HepG2 (cell line): ENCODE data around the gene SEMA3F.

ENCODE experiments used
- BRD4 ChIP-seq: sonication (generic); formaldehyde crosslinking; IDR thresholded peaks from 2 replicates; pipeline ENCODE4 v1.4.0; 2020; ENCODE audit warnings: missing genetic modification reagents
- ELF4 ChIP-seq: sonication (generic); formaldehyde crosslinking; IDR thresholded peaks from 2 replicates; pipeline ENCODE4 v1.5.0; 2020; ENCODE audit warnings: missing genetic modification reagents, mild to moderate bottlenecking, moderate library complexity, borderline replicate concordance
- POLR2AphosphoS5 ChIP-seq: IDR thresholded peaks from 2 replicates; pipeline ENCODE4 v1.6.1; 2012; ENCODE audit warnings: low read depth, low read length
- RCOR2 ChIP-seq: IDR thresholded peaks from 2 replicates; pipeline ENCODE4 v1.6.1; 2016; ENCODE audit warnings: missing biosample characterization, missing genetic modification reagents
- ZNF296 ChIP-seq: sonication (generic); formaldehyde crosslinking; conservative IDR thresholded peaks from 2 replicates; pipeline ENCODE4 v1.5.0; 2020; ENCODE audit warnings: mild to moderate bottlenecking, missing genetic modification reagents
- TF ChIP-seq, protein P1 (sequence below): sonication (generic); formaldehyde crosslinking; IDR thresholded peaks from 2 replicates; pipeline ENCODE4 v1.4.0; 2020; ENCODE audit warnings: missing genetic modification reagents, borderline replicate concordance
- TF ChIP-seq, protein P2 (sequence below): sonication (generic); formaldehyde crosslinking; IDR thresholded peaks from 2 replicates; pipeline ENCODE4 v1.5.0; 2020; ENCODE audit warnings: mild to moderate bottlenecking, missing genetic modification reagents, moderate library complexity

DNA sequence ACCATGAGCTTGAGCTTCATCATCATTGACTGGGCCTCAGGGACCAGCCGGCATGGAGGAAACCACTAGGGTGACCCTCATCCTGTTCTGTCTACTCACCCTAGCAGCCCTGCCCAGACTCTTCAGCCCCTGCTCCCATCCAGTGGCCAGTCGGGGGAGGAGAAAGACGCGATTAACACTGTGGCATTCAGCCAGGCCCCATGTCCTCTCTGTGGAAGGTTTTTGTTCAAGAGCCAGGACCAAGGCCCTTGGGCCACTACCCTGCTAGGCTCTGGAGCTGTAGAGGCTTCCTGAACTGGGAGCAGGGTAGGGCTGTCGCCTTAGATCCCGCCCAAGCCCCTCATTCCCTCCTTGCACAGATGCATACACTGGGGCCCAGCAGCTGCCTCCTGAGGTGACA lies 65.0 kb downstream of the SEMA3F start:
- TF ChIP-seq RCOR2: no peak
- no peak for TF ChIP-seq ELF4 (CRISPR knock-in tag)
- no peak for TF ChIP-seq BRD4 (CRISPR knock-in tag)
- no peak for TF ChIP-seq ZNF296 (CRISPR knock-in tag)
- no peak for TF ChIP-seq POLR2AphosphoS5
- TF ChIP-seq, protein P1, sequence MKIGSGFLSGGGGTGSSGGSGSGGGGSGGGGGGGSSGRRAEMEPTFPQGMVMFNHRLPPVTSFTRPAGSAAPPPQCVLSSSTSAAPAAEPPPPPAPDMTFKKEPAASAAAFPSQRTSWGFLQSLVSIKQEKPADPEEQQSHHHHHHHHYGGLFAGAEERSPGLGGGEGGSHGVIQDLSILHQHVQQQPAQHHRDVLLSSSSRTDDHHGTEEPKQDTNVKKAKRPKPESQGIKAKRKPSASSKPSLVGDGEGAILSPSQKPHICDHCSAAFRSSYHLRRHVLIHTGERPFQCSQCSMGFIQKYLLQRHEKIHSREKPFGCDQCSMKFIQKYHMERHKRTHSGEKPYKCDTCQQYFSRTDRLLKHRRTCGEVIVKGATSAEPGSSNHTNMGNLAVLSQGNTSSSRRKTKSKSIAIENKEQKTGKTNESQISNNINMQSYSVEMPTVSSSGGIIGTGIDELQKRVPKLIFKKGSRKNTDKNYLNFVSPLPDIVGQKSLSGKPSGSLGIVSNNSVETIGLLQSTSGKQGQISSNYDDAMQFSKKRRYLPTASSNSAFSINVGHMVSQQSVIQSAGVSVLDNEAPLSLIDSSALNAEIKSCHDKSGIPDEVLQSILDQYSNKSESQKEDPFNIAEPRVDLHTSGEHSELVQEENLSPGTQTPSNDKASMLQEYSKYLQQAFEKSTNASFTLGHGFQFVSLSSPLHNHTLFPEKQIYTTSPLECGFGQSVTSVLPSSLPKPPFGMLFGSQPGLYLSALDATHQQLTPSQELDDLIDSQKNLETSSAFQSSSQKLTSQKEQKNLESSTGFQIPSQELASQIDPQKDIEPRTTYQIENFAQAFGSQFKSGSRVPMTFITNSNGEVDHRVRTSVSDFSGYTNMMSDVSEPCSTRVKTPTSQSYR (CRISPR knock-in tag): no peak
- TF ChIP-seq, protein P2, sequence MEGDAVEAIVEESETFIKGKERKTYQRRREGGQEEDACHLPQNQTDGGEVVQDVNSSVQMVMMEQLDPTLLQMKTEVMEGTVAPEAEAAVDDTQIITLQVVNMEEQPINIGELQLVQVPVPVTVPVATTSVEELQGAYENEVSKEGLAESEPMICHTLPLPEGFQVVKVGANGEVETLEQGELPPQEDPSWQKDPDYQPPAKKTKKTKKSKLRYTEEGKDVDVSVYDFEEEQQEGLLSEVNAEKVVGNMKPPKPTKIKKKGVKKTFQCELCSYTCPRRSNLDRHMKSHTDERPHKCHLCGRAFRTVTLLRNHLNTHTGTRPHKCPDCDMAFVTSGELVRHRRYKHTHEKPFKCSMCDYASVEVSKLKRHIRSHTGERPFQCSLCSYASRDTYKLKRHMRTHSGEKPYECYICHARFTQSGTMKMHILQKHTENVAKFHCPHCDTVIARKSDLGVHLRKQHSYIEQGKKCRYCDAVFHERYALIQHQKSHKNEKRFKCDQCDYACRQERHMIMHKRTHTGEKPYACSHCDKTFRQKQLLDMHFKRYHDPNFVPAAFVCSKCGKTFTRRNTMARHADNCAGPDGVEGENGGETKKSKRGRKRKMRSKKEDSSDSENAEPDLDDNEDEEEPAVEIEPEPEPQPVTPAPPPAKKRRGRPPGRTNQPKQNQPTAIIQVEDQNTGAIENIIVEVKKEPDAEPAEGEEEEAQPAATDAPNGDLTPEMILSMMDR (CRISPR knock-in tag): no peak
